Endothelial cell of umbilical vein (primary cell): ENCODE results near the gene CP. TPM values are rescaled to one million over a fixed set of nuclear protein-coding genes. Genes with fewer than 3 reads are reported as not detected.

Source experiments
- BruUV-seq: library from RNA; stranded (reverse); fragments of 400-500 nt; replicated peaks from 2 replicates; lab custom pipeline; 2021; lab: Mats Ljungman, UMichigan
- CTCF ChIA-PET: fragments of 300-600, 350-600 bp; sonication (Branson Sonifier 250); formaldehyde crosslinking; loops from one replicate; lab custom pipeline; 2021; ENCODE audit warnings: antibody characterized with exemption, inconsistent platforms; lab: Charles Lee
- POLR2A ChIA-PET: fragments of 300-600, 350-600 bp; sonication (Branson Sonifier 250); formaldehyde crosslinking; loops from one replicate; lab custom pipeline; 2021; ENCODE audit warnings: antibody characterized with exemption, inconsistent platforms; lab: Charles Lee
- DNase-seq: peaks from one replicate; pipeline ENCODE4 v3.0.0-alpha.2; 2011; ENCODE audit warnings: low read depth, low spot score
- FAIRE-seq: peaks from 2 replicates; lab custom pipeline; 2011; peaks lifted over from hg19 to GRCh38; lab: Jason Lieb, UNC
- H2AFZ ChIP-seq: 2 replicates; pipeline ENCODE4 v1.6.0; 2012; ENCODE audit warnings: low read depth, low read length, control low read depth, inconsistent platforms
- H3K27ac ChIP-seq: 2 replicates; pipeline ENCODE4 v1.5.1; 2011; ENCODE audit warnings: low read depth, mild to moderate bottlenecking, control low read depth, low read length, moderate library complexity; ENCODE audit not compliant: insufficient read depth
- H3K27me3 ChIP-seq, 2 experiments: 2 replicates each; pipeline versions ENCODE4 v1.6.0 to v1.6.1; 2011; ENCODE audit warnings: low read length in 2 of 2, mixed read lengths in 1 of 2; ENCODE audit not compliant: control insufficient read depth in 2 of 2, insufficient read depth in 2 of 2
- H3K36me3 ChIP-seq, 2 experiments: 2 replicates in 1 of 2; 3 replicates in 1 of 2; pipeline ENCODE4 v1.5.1; 2011; ENCODE audit warnings: low read length in 2 of 2, mild to moderate bottlenecking in 1 of 2, moderate library complexity in 1 of 2; ENCODE audit not compliant: control insufficient read depth in 2 of 2, insufficient read depth in 2 of 2; ENCODE audit errors: extremely low read depth in 1 of 2
- H3K4me1 ChIP-seq: 3 replicates; pipeline ENCODE4 v1.5.1; 2011; ENCODE audit warnings: mild to moderate bottlenecking, low read length; ENCODE audit not compliant: control insufficient read depth, insufficient read depth; ENCODE audit errors: extremely low read depth
- H3K4me2 ChIP-seq: 2 replicates; pipeline ENCODE4 v1.6.1; 2011; ENCODE audit warnings: low read length, control low read depth, mixed read lengths; ENCODE audit not compliant: insufficient read depth
- H3K4me3 ChIP-seq, 3 experiments: fragments of 200-600 bp in 1 of 3; sonication (generic), shearing (Covaris generic) in 1 of 3; replicated peaks in 1 of 3; 2 replicates each; pipeline ENCODE4 v1.5.1; 2011 to 2016; ENCODE audit warnings: control low read depth in 3 of 3, low read length in 3 of 3, mild to moderate bottlenecking in 2 of 3, inconsistent platforms in 1 of 3, low read depth in 1 of 3, moderate library complexity in 1 of 3; ENCODE audit not compliant: insufficient read depth in 1 of 3
- H3K79me2 ChIP-seq: 2 replicates; pipeline ENCODE4 v1.6.0; 2012; ENCODE audit warnings: low read length, inconsistent platforms; ENCODE audit not compliant: control insufficient read depth, insufficient read depth
- H3K9ac ChIP-seq: replicated peaks from 2 replicates; pipeline ENCODE3; 2011; ENCODE audit warnings: low read length, control low read depth; ENCODE audit not compliant: insufficient read depth; ENCODE audit errors: extremely low read depth
- H3K9me1 ChIP-seq: replicated peaks from 3 replicates; pipeline ENCODE4 v1.6.0; 2011; ENCODE audit warnings: mild to moderate bottlenecking, low read length; ENCODE audit not compliant: control insufficient read depth, insufficient read depth; ENCODE audit errors: extremely low read depth
- H3K9me3 ChIP-seq: replicated peaks from 2 replicates; pipeline ENCODE4 v1.5.1; 2012; ENCODE audit warnings: low read length, inconsistent platforms; ENCODE audit not compliant: control insufficient read depth, insufficient read depth
- H4K20me1 ChIP-seq: replicated peaks from 2 replicates; pipeline ENCODE3; 2011; ENCODE audit warnings: mild to moderate bottlenecking, low read length; ENCODE audit not compliant: control insufficient read depth, insufficient read depth; ENCODE audit errors: extremely low read depth
- CTCF ChIP-seq, 2 donors: IDR thresholded peaks; 1 replicate in 1 of 2; 2 replicates in 1 of 2; pipeline ENCODE4 v1.5.1; 2011; ENCODE audit warnings: low read length in 2 of 2, mild to moderate bottlenecking in 2 of 2, moderate library complexity in 2 of 2, control low read depth in 1 of 2, inconsistent platforms in 1 of 2, low read depth in 1 of 2; ENCODE audit not compliant: insufficient read depth in 1 of 2; ENCODE audit errors: extremely low read depth in 1 of 2
- EZH2 ChIP-seq: IDR thresholded peaks from 2 replicates; pipeline ENCODE4 v1.6.1; 2012; ENCODE audit warnings: borderline replicate concordance, low read depth, mild to moderate bottlenecking, moderate library complexity, low read length, inconsistent platforms; ENCODE audit not compliant: severe bottlenecking
- FOS ChIP-seq: IDR thresholded peaks from 2 replicates; pipeline ENCODE4 v1.6.1; 2011; ENCODE audit warnings: mild to moderate bottlenecking, low read length, moderate library complexity, borderline replicate concordance; ENCODE audit not compliant: insufficient read depth
- GATA2 ChIP-seq: IDR thresholded peaks from 2 replicates; pipeline ENCODE4 v1.7.0; 2011; ENCODE audit warnings: low read depth, mild to moderate bottlenecking, moderate library complexity, mixed read lengths, low read length; ENCODE audit not compliant: insufficient read length, insufficient read depth
- JUN ChIP-seq: IDR thresholded peaks from 2 replicates; pipeline ENCODE4 v1.6.1; 2011; ENCODE audit warnings: borderline replicate concordance, low read depth; ENCODE audit not compliant: insufficient read length, insufficient read depth
- MAX ChIP-seq: IDR thresholded peaks from 2 replicates; pipeline ENCODE4 v1.6.1; 2011; ENCODE audit not compliant: insufficient read depth, insufficient read length
- MYC ChIP-seq: IDR thresholded peaks from one replicate; pipeline ENCODE4 v1.6.1; 2011; ENCODE audit warnings: mild to moderate bottlenecking, low read depth, low read length
- POLR2A ChIP-seq: IDR thresholded peaks from 2 replicates; pipeline ENCODE4 v1.6.1; 2012; ENCODE audit warnings: low read depth, mild to moderate bottlenecking, control low read depth, low read length
- POLR2AphosphoS5 ChIP-seq: IDR thresholded peaks from 2 replicates; pipeline ENCODE4 v1.6.1; 2012; ENCODE audit warnings: low read depth, mild to moderate bottlenecking, control low read depth, low read length, moderate library complexity; ENCODE audit not compliant: insufficient read depth
- dilution Hi-C: fragments of 300-500 bp; cut with MboI; formaldehyde crosslinking; loops from one replicate; pipeline ENCODE4 v1.15.0; 2019; ENCODE audit warnings: low sequenced_read_pairs; ENCODE audit not compliant: extremely low pct_ligation_motif_present
- intact Hi-C: fragments of 100-400 bp; cut with micrococcal nuclease; formaldehyde crosslinking; loops from one replicate; pipeline ENCODE4 v1.10.0; 2022
- polyA plus RNA-seq, 4 experiments: library from polyadenylated mRNA; depleted of rRNA in 3 of 4; stranded (reverse) in 3 of 4; unstranded in 1 of 4; fragments of >200 nt; gene quantifications; 2 replicates each; pipeline versions ENCODE4 v1.2.1 to v1.2.3, GENCODE V29; 2011 to 2012; ENCODE audit warnings: missing spikeins in 1 of 4
- total RNA-seq: library from RNA; stranded (reverse); gene quantifications from 2 replicates; pipeline ENCODE4 v1.2.3, GENCODE V29; 2021

Gene CP
- total and polyA plus RNA-seq, 2 donors (not counting 3 experiments of a cell fraction or from before 2014, with no cell fraction given) = not detected

GRCh38 chr3:149207475-149207874 lies 14.2 kb downstream of the CP start:
- intact Hi-C loops = no loop called here
- Histone ChIP-seq H3K27me3 (no peaks in the 10 kb centered on the region), H3K9ac (no peak overlapping the region), H3K4me2 (no peak overlapping the region), H3K4me1 (no peaks in the 10 kb centered on the region), H3K9me3 (no peaks in the 10 kb centered on the region), H3K4me3 (no peak overlapping the region), H3K27ac (no peak overlapping the region), H2AFZ (no peak overlapping the region), H3K9me1 (no peaks in the 10 kb centered on the region), H4K20me1 (no peaks in the 10 kb centered on the region), H3K36me3 (no peaks in the 10 kb centered on the region), H3K79me2 (no peaks in the 10 kb centered on the region)
- FAIRE-seq (no peak), DNase-seq (no peak)
- TF ChIP-seq FOS (no peak), JUN (no peak), MYC (no peak), GATA2 (no peak), POLR2AphosphoS5 (no peak), EZH2 (no peak), POLR2A (no peak), MAX (no peak), CTCF (IDR thresholded peaks at IDR 0.05; ENCODE audit: extremely low read depth in 1 of 2, insufficient read depth in 1 of 2, low read depth in 1 of 2, low read length in 2 of 2) (no peak)
- no TSS peak for BruUV-seq
- ChIA-PET CTCF (interaction anchor here (1.1 to 1.4 kb wide), 2 partner anchors 17 to 28 kb away, joined by 3 to 5 read pairs; no protein-coding TSS in a partner anchor), POLR2A (no interaction called here)
- dilution Hi-C loops = no loop called here
